ENCODE data around the gene PMAIP1.
"Not testable (repeated sequence)": the region's sequence is repeated elsewhere in the genome, so short reads cannot be mapped to it uniquely, and the experiment has no call there.

The PMAIP1 gene

GRCh38 chr18:59853380-59853779 is 46.4 kb upstream of the PMAIP1 start:
- no peaks in the 10 kb centered on the region for H3F3A ChIP-seq (ENCODE audit: insufficient read depth)
- no peak overlapping the region for H2AFZ ChIP-seq (ENCODE audit: low read depth, low read length, severe bottlenecking)
- TF ChIP-seq EZH2phosphoT487 (conservative IDR thresholded peaks at IDR 0.05; ENCODE audit: low read length), result no peak
- TF ChIP-seq CTCF (IDR thresholded peaks at IDR 0.05; ENCODE audit: insufficient read depth, low read length, poor library complexity, severe bottlenecking), result no peak
- H3K9ac ChIP-seq (ENCODE audit: low read length), result no peak overlapping the region
- H3K4me3 ChIP-seq (ENCODE audit: insufficient read depth, low read length, poor library complexity, severe bottlenecking), result no peak overlapping the region
- no peaks in the 10 kb centered on the region for H3K79me2 ChIP-seq (ENCODE audit: insufficient read depth, low read length)
- no peaks in the 10 kb centered on the region for H3K36me3 ChIP-seq (ENCODE audit: low read length)
- H4K20me1 ChIP-seq (ENCODE audit: low read depth, low read length), result no peaks in the 10 kb centered on the region
- no peaks in the 10 kb centered on the region for H3K27me3 ChIP-seq (ENCODE audit: low read length)
- H3K9me3 ChIP-seq (ENCODE audit: insufficient read depth, low read length), result no peaks in the 10 kb centered on the region
- H3K27ac ChIP-seq (ENCODE audit: low read depth, low read length), result no peak overlapping the region
- no peaks in the 10 kb centered on the region for H3K9me2 ChIP-seq (replicated peaks; ENCODE audit: insufficient read depth, low read length)
- H3K4me2 ChIP-seq (ENCODE audit: low read depth, low read length, poor library complexity, severe bottlenecking), result no peak overlapping the region

- not testable (repeated sequence) for H3K9me2 ChIP-seq (replicated peaks; ENCODE audit: insufficient read depth, low read length)
These were observed 45.8 kb upstream of the PMAIP1 start for GRCh38 chr18:59853988-59854387.

GRCh38 chr18:59861009-59861408 is 38.8 kb upstream of the PMAIP1 start:
- Histone ChIP-seq H3K4me2 (ENCODE audit: low read depth, low read length, poor library complexity, severe bottlenecking) (no peak overlapping the region), H3K27ac (ENCODE audit: low read depth, low read length) (no peak overlapping the region), H3K9me2 (replicated peaks; ENCODE audit: insufficient read depth, low read length) (no peaks in the 10 kb centered on the region), H3K4me3 (ENCODE audit: insufficient read depth, low read length, poor library complexity, severe bottlenecking) (no peak overlapping the region), H3K9me3 (ENCODE audit: insufficient read depth, low read length) (no peaks in the 10 kb centered on the region), H3F3A (ENCODE audit: insufficient read depth) (no peaks in the 10 kb centered on the region), H4K20me1 (ENCODE audit: low read depth, low read length) (no peaks in the 10 kb centered on the region), H3K36me3 (ENCODE audit: low read length) (no peaks in the 10 kb centered on the region), H3K27me3 (ENCODE audit: low read length) (no peaks in the 10 kb centered on the region), H3K9ac (ENCODE audit: low read length) (no peak overlapping the region), H3K79me2 (ENCODE audit: insufficient read depth, low read length) (no peaks in the 10 kb centered on the region), H2AFZ (ENCODE audit: low read depth, low read length, severe bottlenecking) (no peak overlapping the region)
- TF ChIP-seq CTCF (IDR thresholded peaks at IDR 0.05; ENCODE audit: insufficient read depth, low read length, poor library complexity, severe bottlenecking) (no peak), EZH2phosphoT487 (conservative IDR thresholded peaks at IDR 0.05; ENCODE audit: low read length) (no peak)

More at GRCh38 chr18:59853988-59854387, 45.8 kb upstream of the PMAIP1 start:
- H2AFZ ChIP-seq (ENCODE audit: low read depth, low read length, severe bottlenecking); H3K36me3 ChIP-seq (ENCODE audit: low read length); H3F3A ChIP-seq (ENCODE audit: insufficient read depth); H3K27ac ChIP-seq (ENCODE audit: low read depth, low read length); H3K27me3 ChIP-seq (ENCODE audit: low read length); H4K20me1 ChIP-seq (ENCODE audit: low read depth, low read length); H3K4me2 ChIP-seq (ENCODE audit: low read depth, low read length, poor library complexity, severe bottlenecking); H3K9ac ChIP-seq (ENCODE audit: low read length); H3K4me3 ChIP-seq (ENCODE audit: insufficient read depth, low read length, poor library complexity, severe bottlenecking); H3K9me3 ChIP-seq (ENCODE audit: insufficient read depth, low read length); H3K79me2 ChIP-seq (ENCODE audit: insufficient read depth, low read length): not testable (repeated sequence)

- Histone ChIP-seq H3K79me2 (ENCODE audit: insufficient read depth, low read length) (no peaks in the 10 kb centered on the region), H4K20me1 (ENCODE audit: low read depth, low read length) (no peaks in the 10 kb centered on the region), H3K9me2 (replicated peaks; ENCODE audit: insufficient read depth, low read length) (no peaks in the 10 kb centered on the region), H3K4me2 (ENCODE audit: low read depth, low read length, poor library complexity, severe bottlenecking) (no peak overlapping the region), H3K27me3 (ENCODE audit: low read length) (no peaks in the 10 kb centered on the region), H3K4me3 (ENCODE audit: insufficient read depth, low read length, poor library complexity, severe bottlenecking) (no peak overlapping the region), H3F3A (ENCODE audit: insufficient read depth) (no peaks in the 10 kb centered on the region), H2AFZ (ENCODE audit: low read depth, low read length, severe bottlenecking) (no peak overlapping the region), H3K9me3 (ENCODE audit: insufficient read depth, low read length) (no peaks in the 10 kb centered on the region), H3K9ac (ENCODE audit: low read length) (no peak overlapping the region), H3K36me3 (ENCODE audit: low read length) (no peaks in the 10 kb centered on the region), H3K27ac (ENCODE audit: low read depth, low read length) (no peak overlapping the region)
- TF ChIP-seq CTCF (IDR thresholded peaks at IDR 0.05; ENCODE audit: insufficient read depth, low read length, poor library complexity, severe bottlenecking), result no peak
- no peak for TF ChIP-seq EZH2phosphoT487 (conservative IDR thresholded peaks at IDR 0.05; ENCODE audit: low read length)
These were observed 37.6 kb upstream of the PMAIP1 start for GRCh38 chr18:59861963-59862819.
